ENCODE data around the gene RAB6D.
"Not testable (repeated sequence)": the region's sequence is repeated elsewhere in the genome, so short reads cannot be mapped to it uniquely, and the experiment has no call there.

Gene RAB6D

GRCh38 chr2:131365452-131365851 is 1.5 kb upstream of the RAB6D start:
- WGBS: 97% methylated on average over 5 of the region's 6 CpGs
- H3K9ac ChIP-seq (ENCODE audit: low read depth, low read length): no peak overlapping the region
- H3K27me3 ChIP-seq (ENCODE audit: insufficient read depth, low read length): peaks cover 44% of the 10 kb centered on the region

GRCh38 chr2:131363213-131363612 is 755 bp downstream of the RAB6D start:
- Histone ChIP-seq H3K4me3 (ENCODE audit: low read length) (peak overlapping the region; percentile 40), H3K27me3 (ENCODE audit: insufficient read depth, low read length) (peaks cover 46% of the 10 kb centered on the region)
- 2% methylated on average over 2 of the region's 12 CpGs for WGBS
- not testable (repeated sequence) for H3K4me1 ChIP-seq (ENCODE audit: insufficient read depth, low read length); H3K27ac ChIP-seq (ENCODE audit: low read depth, low read length); H3K9me3 ChIP-seq (ENCODE audit: insufficient read depth, low read depth, low read length); H3K36me3 ChIP-seq (ENCODE audit: insufficient read depth, low read length); H3K9ac ChIP-seq (ENCODE audit: low read depth, low read length)

More at GRCh38 chr2:131365452-131365851, 1.5 kb upstream of the RAB6D start:
- Histone ChIP-seq H3K36me3 (ENCODE audit: insufficient read depth, low read length) (no peaks in the 10 kb centered on the region), H3K4me1 (ENCODE audit: insufficient read depth, low read length) (no peaks in the 10 kb centered on the region), H3K9me3 (ENCODE audit: insufficient read depth, low read depth, low read length) (no peaks in the 10 kb centered on the region), H3K4me3 (ENCODE audit: low read length) (no peak overlapping the region), H3K27ac (ENCODE audit: low read depth, low read length) (no peak overlapping the region)

- H3K4me1 ChIP-seq (ENCODE audit: insufficient read depth, low read length); H3K4me3 ChIP-seq (ENCODE audit: low read length); H3K9ac ChIP-seq (ENCODE audit: low read depth, low read length); H3K36me3 ChIP-seq (ENCODE audit: insufficient read depth, low read length); H3K27ac ChIP-seq (ENCODE audit: low read depth, low read length); H3K9me3 ChIP-seq (ENCODE audit: insufficient read depth, low read depth, low read length): not testable (repeated sequence)
- H3K27me3 ChIP-seq (ENCODE audit: insufficient read depth, low read length): peaks cover 52% of the 10 kb centered on the region
- WGBS: 49% methylated on average over 2 of the region's 4 CpGs
These were observed 2.2 kb downstream of the RAB6D start for GRCh38 chr2:131361773-131362172.

GRCh38 chr2:131353167-131353697 is 10.7 kb downstream of the RAB6D start:
- H3K27me3 ChIP-seq (ENCODE audit: insufficient read depth, low read length): peaks cover 33% of the 10 kb centered on the region
- not testable (repeated sequence) for H3K36me3 ChIP-seq (ENCODE audit: insufficient read depth, low read length); H3K9me3 ChIP-seq (ENCODE audit: insufficient read depth, low read depth, low read length); H3K27ac ChIP-seq (ENCODE audit: low read depth, low read length); H3K4me1 ChIP-seq (ENCODE audit: insufficient read depth, low read length); H3K9ac ChIP-seq (ENCODE audit: low read depth, low read length); H3K4me3 ChIP-seq (ENCODE audit: low read length)
- 8% methylated on average over 10 of the region's 46 CpGs for WGBS

- peaks cover 11% of the 10 kb centered on the region for H3K27me3 ChIP-seq (ENCODE audit: insufficient read depth, low read length)
- no peak overlapping the region for H3K9ac ChIP-seq (ENCODE audit: low read depth, low read length)
- H3K4me1 ChIP-seq (ENCODE audit: insufficient read depth, low read length): no peaks in the 10 kb centered on the region
- no peak overlapping the region for H3K4me3 ChIP-seq (ENCODE audit: low read length)
- no peak overlapping the region for H3K27ac ChIP-seq (ENCODE audit: low read depth, low read length)
- no peaks in the 10 kb centered on the region for H3K36me3 ChIP-seq (ENCODE audit: insufficient read depth, low read length)
- WGBS: 100% methylated on average over 1 of the region's 4 CpGs
- no peaks in the 10 kb centered on the region for H3K9me3 ChIP-seq (ENCODE audit: insufficient read depth, low read depth, low read length)
These were observed 14.9 kb downstream of the RAB6D start for GRCh38 chr2:131349021-131349420.

- H3K36me3 ChIP-seq (ENCODE audit: insufficient read depth, low read length); H3K27me3 ChIP-seq (ENCODE audit: insufficient read depth, low read length); H3K9me3 ChIP-seq (ENCODE audit: insufficient read depth, low read depth, low read length); H3K4me1 ChIP-seq (ENCODE audit: insufficient read depth, low read length); H3K4me3 ChIP-seq (ENCODE audit: low read length); H3K9ac ChIP-seq (ENCODE audit: low read depth, low read length); H3K27ac ChIP-seq (ENCODE audit: low read depth, low read length): not testable (repeated sequence)
- 72% methylated on average over 7 of the region's 7 CpGs for WGBS
These were observed 16.9 kb downstream of the RAB6D start for GRCh38 chr2:131347035-131347434.

GRCh38 chr2:131339307-131339706 is 24.7 kb downstream of the RAB6D start:
- not testable (repeated sequence) for H3K4me3 ChIP-seq (ENCODE audit: low read length); H3K9me3 ChIP-seq (ENCODE audit: insufficient read depth, low read depth, low read length); H3K9ac ChIP-seq (ENCODE audit: low read depth, low read length); H3K4me1 ChIP-seq (ENCODE audit: insufficient read depth, low read length); H3K36me3 ChIP-seq (ENCODE audit: insufficient read depth, low read length); H3K27me3 ChIP-seq (ENCODE audit: insufficient read depth, low read length); H3K27ac ChIP-seq (ENCODE audit: low read depth, low read length)
- WGBS: 90% methylated on average over 1 of the region's 1 CpG

GRCh38 chr2:131335319-131335718 is 28.6 kb downstream of the RAB6D start:
- not testable (repeated sequence) for H3K4me1 ChIP-seq (ENCODE audit: insufficient read depth, low read length); H3K36me3 ChIP-seq (ENCODE audit: insufficient read depth, low read length); H3K27ac ChIP-seq (ENCODE audit: low read depth, low read length); H3K4me3 ChIP-seq (ENCODE audit: low read length); H3K9ac ChIP-seq (ENCODE audit: low read depth, low read length); H3K9me3 ChIP-seq (ENCODE audit: insufficient read depth, low read depth, low read length)
- peaks cover 15% of the 10 kb centered on the region for H3K27me3 ChIP-seq (ENCODE audit: insufficient read depth, low read length)
- 54% methylated on average over 6 of the region's 6 CpGs for WGBS

- H3K4me3 ChIP-seq (ENCODE audit: low read length); H3K9ac ChIP-seq (ENCODE audit: low read depth, low read length); H3K4me1 ChIP-seq (ENCODE audit: insufficient read depth, low read length); H3K36me3 ChIP-seq (ENCODE audit: insufficient read depth, low read length); H3K9me3 ChIP-seq (ENCODE audit: insufficient read depth, low read depth, low read length); H3K27ac ChIP-seq (ENCODE audit: low read depth, low read length): not testable (repeated sequence)
- H3K27me3 ChIP-seq (ENCODE audit: insufficient read depth, low read length): peaks cover 25% of the 10 kb centered on the region
- 84% methylated on average over 3 of the region's 3 CpGs for WGBS
These were observed 31.3 kb downstream of the RAB6D start for GRCh38 chr2:131332709-131333108.

- H3K9ac ChIP-seq (ENCODE audit: low read depth, low read length); H3K9me3 ChIP-seq (ENCODE audit: insufficient read depth, low read depth, low read length); H3K36me3 ChIP-seq (ENCODE audit: insufficient read depth, low read length); H3K27ac ChIP-seq (ENCODE audit: low read depth, low read length); H3K4me1 ChIP-seq (ENCODE audit: insufficient read depth, low read length): not testable (repeated sequence)
- Histone ChIP-seq H3K27me3 (ENCODE audit: insufficient read depth, low read length) (peaks cover 28% of the 10 kb centered on the region), H3K4me3 (ENCODE audit: low read length) (peak overlapping the region; percentile 37)
- WGBS: 2% methylated on average over 38 of the region's 43 CpGs
These were observed 33.0 kb downstream of the RAB6D start for GRCh38 chr2:131331000-131331399.

GRCh38 chr2:131322209-131322608 is 41.8 kb downstream of the RAB6D start:
- H3K27ac ChIP-seq (ENCODE audit: low read depth, low read length): no peak overlapping the region
- H3K36me3 ChIP-seq (ENCODE audit: insufficient read depth, low read length): no peaks in the 10 kb centered on the region
- peaks cover 2% of the 10 kb centered on the region; the same call in 1 of the 2 replicates for H3K27me3 ChIP-seq (ENCODE audit: insufficient read depth, low read length)
- WGBS: 90% methylated on average over 6 of the region's 6 CpGs
- peaks cover 7% of the 10 kb centered on the region for H3K9me3 ChIP-seq (ENCODE audit: insufficient read depth, low read depth, low read length)
- no peak overlapping the region for H3K9ac ChIP-seq (ENCODE audit: low read depth, low read length)
- no peak overlapping the region for H3K4me3 ChIP-seq (ENCODE audit: low read length)
- no peaks in the 10 kb centered on the region for H3K4me1 ChIP-seq (ENCODE audit: insufficient read depth, low read length)

GRCh38 chr2:131321344-131321743 is 42.6 kb downstream of the RAB6D start:
- H3K4me3 ChIP-seq (ENCODE audit: low read length); H3K4me1 ChIP-seq (ENCODE audit: insufficient read depth, low read length); H3K36me3 ChIP-seq (ENCODE audit: insufficient read depth, low read length); H3K9ac ChIP-seq (ENCODE audit: low read depth, low read length); H3K27ac ChIP-seq (ENCODE audit: low read depth, low read length); H3K27me3 ChIP-seq (ENCODE audit: insufficient read depth, low read length); H3K9me3 ChIP-seq (ENCODE audit: insufficient read depth, low read depth, low read length): not testable (repeated sequence)
- WGBS: 100% methylated on average over 1 of the region's 1 CpG
